Osteocyte (in vitro differentiated cells): Measurements from ENCODE around the gene PPA2. TPM values are rescaled to one million over a fixed set of nuclear protein-coding genes. Genes with fewer than 3 reads are reported as not detected.
"Not testable (repeated sequence)": the region's sequence is repeated elsewhere in the genome, so short reads cannot be mapped to it uniquely, and the experiment has no call there.

Experiments
- DNase-seq: peaks from one replicate; pipeline ENCODE4 v3.0.0; 2021; ENCODE audit warnings: mixed read lengths; ENCODE audit not compliant: unreplicated experiment; ENCODE audit errors: extremely low spot score
- H3K27ac Mint-ChIP-seq: one replicate; pipeline ENCODE4 v1.8.0; 2021; ENCODE audit warnings: mild to moderate bottlenecking, mixed read lengths; ENCODE audit not compliant: unreplicated experiment
- H3K27me3 Mint-ChIP-seq: one replicate; pipeline ENCODE4 v1.8.0; 2021; ENCODE audit warnings: mixed read lengths; ENCODE audit not compliant: unreplicated experiment
- H3K36me3 Mint-ChIP-seq: one replicate; pipeline ENCODE4 v1.8.0; 2021; ENCODE audit warnings: mixed read lengths; ENCODE audit not compliant: unreplicated experiment
- H3K4me1 Mint-ChIP-seq: one replicate; pipeline ENCODE4 v1.8.0; 2021; ENCODE audit warnings: mixed read lengths; ENCODE audit not compliant: unreplicated experiment
- H3K4me3 Mint-ChIP-seq: one replicate; pipeline ENCODE4 v1.8.0; 2021; ENCODE audit warnings: mild to moderate bottlenecking, moderate library complexity, mixed read lengths; ENCODE audit not compliant: unreplicated experiment
- H3K9me3 Mint-ChIP-seq: one replicate; pipeline ENCODE4 v1.8.0; 2021; ENCODE audit warnings: mixed read lengths; ENCODE audit not compliant: unreplicated experiment
- total RNA-seq: library from RNA; stranded (reverse); gene quantifications from 2 replicates; pipeline ENCODE4 v1.2.1, GENCODE V29; 2021
- TF ChIP-seq, protein P1 (sequence below): fragments of 200-600 bp; sonication (generic); IDR thresholded peaks from 2 replicates; pipeline ENCODE4 v1.5.0; 2021; ENCODE audit warnings: antibody characterized with exemption, mild to moderate bottlenecking, moderate library complexity

The PPA2 gene
- total RNA-seq, 1 donor from 2014 or later = 68.2 TPM

DNA sequence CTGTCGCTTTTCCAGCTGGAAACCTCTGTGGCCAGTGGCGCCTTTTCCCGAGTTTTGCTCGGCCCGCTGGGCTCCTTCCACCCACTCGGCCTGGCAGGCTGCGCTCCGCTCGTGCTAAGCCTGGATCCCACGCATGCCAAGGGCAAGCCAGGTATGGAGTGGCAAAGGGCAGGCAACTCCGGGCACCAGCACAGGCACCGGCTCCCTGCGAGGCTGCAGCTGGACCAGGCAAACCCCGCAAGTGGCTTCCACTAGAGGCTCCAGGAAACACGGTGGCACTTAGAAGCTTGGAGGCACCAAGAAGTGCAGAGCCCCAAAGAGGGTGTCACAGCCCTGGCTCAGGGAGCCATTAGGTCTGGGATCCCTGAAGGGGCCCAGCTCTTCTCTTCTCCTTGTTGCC, 59.5 kb downstream of the PPA2 start:
- Mint-ChIP-seq H3K4me3 (no peak overlapping the region), H3K9me3 (peaks cover 10% of the 10 kb centered on the region), H3K27me3 (no peaks in the 10 kb centered on the region), H3K27ac (no peak overlapping the region), H3K36me3 (peaks cover 43% of the 10 kb centered on the region), H3K4me1 (no peaks in the 10 kb centered on the region)
- TF ChIP-seq, protein P1, sequence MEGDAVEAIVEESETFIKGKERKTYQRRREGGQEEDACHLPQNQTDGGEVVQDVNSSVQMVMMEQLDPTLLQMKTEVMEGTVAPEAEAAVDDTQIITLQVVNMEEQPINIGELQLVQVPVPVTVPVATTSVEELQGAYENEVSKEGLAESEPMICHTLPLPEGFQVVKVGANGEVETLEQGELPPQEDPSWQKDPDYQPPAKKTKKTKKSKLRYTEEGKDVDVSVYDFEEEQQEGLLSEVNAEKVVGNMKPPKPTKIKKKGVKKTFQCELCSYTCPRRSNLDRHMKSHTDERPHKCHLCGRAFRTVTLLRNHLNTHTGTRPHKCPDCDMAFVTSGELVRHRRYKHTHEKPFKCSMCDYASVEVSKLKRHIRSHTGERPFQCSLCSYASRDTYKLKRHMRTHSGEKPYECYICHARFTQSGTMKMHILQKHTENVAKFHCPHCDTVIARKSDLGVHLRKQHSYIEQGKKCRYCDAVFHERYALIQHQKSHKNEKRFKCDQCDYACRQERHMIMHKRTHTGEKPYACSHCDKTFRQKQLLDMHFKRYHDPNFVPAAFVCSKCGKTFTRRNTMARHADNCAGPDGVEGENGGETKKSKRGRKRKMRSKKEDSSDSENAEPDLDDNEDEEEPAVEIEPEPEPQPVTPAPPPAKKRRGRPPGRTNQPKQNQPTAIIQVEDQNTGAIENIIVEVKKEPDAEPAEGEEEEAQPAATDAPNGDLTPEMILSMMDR = no peak
- no peak for DNase-seq

DNA sequence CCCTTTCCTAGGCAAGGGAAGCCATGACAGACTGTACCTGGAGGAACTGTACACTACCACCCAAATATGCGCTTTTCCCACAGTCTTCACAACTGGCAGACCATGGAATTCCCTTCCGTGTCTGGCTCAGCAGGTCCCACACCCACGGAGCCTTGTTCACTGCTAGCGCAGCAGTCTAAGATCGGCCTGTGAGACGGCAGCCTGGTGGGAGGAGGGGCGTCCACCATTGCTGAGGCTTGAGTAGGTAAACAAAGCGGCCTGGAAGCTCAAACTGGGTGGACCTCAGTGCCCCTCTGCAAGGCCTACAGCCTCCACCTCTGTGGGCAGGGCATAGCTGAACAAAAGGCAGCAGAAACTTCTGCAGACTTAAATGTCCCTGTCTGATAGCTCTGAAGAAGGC, 64.7 kb downstream of the PPA2 start:
- not testable (repeated sequence) for H3K4me3 Mint-ChIP-seq, H3K27ac Mint-ChIP-seq, DNase-seq, H3K27me3 Mint-ChIP-seq, H3K4me1 Mint-ChIP-seq
- Mint-ChIP-seq H3K9me3 (peaks cover 10% of the 10 kb centered on the region), H3K36me3 (peaks cover 58% of the 10 kb centered on the region)

DNA sequence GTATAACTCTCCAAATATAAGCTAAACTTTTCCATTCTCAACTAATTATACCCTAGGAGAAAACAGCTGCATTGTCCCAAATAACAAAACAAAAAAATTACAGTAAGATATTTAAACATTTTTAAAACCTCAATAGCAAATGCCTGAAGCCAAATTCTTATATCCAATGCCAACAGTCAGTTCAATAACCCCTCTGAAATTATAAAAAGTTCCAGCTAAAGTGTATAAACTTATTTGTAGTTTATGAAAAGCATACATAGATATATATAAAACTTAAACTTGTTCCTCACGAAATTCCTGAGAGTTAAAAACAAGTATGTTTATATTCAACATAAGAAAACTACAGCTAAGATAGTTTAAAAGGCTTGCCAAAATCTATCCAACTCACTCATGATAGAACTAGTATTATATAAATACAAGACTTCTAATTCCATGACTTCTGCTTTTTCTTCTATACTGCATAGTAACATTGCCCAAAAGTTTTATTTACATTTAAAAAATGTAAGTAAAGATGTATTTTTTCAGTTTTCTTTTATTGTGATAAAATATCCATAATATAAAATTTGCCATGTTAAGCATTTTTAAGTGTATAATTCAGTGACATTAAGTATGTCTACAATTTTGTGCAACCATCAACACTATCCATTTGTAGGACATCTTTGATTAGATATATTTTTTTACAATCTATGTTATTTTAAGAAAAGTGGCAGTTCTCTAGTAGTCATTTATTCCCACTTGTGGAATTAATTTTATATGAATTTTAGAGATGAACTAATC, 72.8 kb downstream of the PPA2 start:
- no peak overlapping the region for H3K4me3 Mint-ChIP-seq
- no peaks in the 10 kb centered on the region for H3K27me3 Mint-ChIP-seq
- H3K36me3 Mint-ChIP-seq = peaks cover 35% of the 10 kb centered on the region
- TF ChIP-seq, protein P1 = no peak
- H3K4me1 Mint-ChIP-seq = peaks cover 9% of the 10 kb centered on the region
- H3K9me3 Mint-ChIP-seq = no peaks in the 10 kb centered on the region
- DNase-seq = no peak
- H3K27ac Mint-ChIP-seq = no peak overlapping the region

DNA sequence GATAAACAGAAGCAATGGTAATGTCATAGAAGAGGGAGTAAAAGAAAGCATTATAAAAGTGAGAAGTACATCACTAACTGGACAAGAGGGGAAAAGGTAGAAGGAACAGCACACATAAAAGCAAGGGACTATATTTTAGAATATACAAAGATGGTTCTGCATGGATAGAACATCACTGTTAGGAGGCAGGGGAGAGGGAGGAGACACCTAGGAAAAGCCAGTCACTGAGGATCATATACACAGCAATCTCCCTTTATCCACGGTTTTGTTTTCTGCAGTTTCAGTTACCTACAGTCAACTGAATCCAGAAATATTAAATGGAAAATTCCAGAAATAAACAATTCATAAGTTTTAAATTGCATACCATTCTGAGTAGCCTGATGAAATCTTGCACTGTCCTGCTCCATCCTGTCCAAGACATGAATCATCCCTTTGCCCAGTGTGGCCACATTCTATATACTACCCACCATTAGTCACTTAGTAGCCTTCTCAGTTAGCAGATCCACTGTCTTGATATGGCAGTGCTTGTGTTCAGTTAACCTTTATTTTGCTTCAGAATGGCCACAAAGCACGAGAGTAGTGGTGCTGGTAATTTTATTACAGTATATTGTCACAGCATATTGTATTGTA, 74.2 kb downstream of the PPA2 start:
- no peak for DNase-seq
- Mint-ChIP-seq H3K27ac (peak overlapping the region; percentile 8), H3K36me3 (peaks cover 32% of the 10 kb centered on the region), H3K4me3 (no peak overlapping the region), H3K9me3 (no peaks in the 10 kb centered on the region), H3K4me1 (peaks cover 9% of the 10 kb centered on the region), H3K27me3 (no peaks in the 10 kb centered on the region)
- TF ChIP-seq, protein P1 = no peak

DNA sequence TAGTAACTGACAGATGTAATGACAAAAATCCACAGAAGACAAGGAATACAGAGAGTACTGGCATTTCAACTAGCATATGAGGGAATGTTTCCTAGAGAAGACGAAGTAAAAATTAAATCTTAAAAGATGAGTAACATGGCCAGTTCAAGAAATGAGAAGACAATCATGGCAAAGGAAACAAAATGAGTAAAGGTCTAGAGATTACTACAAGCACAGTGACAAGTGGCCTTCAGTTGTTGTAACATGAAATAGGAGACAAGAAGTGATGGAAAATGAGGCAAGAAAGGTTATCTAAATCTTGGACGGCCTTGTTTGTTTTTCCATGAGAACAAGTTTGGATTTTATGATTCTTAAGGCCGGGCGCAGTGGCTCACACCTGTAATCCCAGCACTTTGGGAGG, 81.0 kb downstream of the PPA2 start:
- DNase-seq = no peak
- H3K4me3 Mint-ChIP-seq = no peak overlapping the region
- no peak overlapping the region for H3K27ac Mint-ChIP-seq
- H3K4me1 Mint-ChIP-seq = peaks cover 4% of the 10 kb centered on the region
- no peaks in the 10 kb centered on the region for H3K27me3 Mint-ChIP-seq
- peaks cover 32% of the 10 kb centered on the region for H3K36me3 Mint-ChIP-seq
- H3K9me3 Mint-ChIP-seq = no peaks in the 10 kb centered on the region
- TF ChIP-seq, protein P1 = no peak
